NT2/D1 (cell line): Measurements from ENCODE around the gene MEGF10.

Source experiments
- DNase-seq: peaks from one replicate; pipeline ENCODE4 v3.0.0-alpha.2; 2011; ENCODE audit warnings: low read depth, low spot score
- H3K27me3 ChIP-seq: 2 replicates; pipeline ENCODE4 v1.6.0; 2011; ENCODE audit warnings: mild to moderate bottlenecking; ENCODE audit not compliant: insufficient read length, insufficient read depth
- H3K36me3 ChIP-seq: 2 replicates; pipeline ENCODE4 v1.6.1; 2011; ENCODE audit warnings: mild to moderate bottlenecking, low read length, mixed read lengths; ENCODE audit not compliant: insufficient read depth, insufficient read length
- H3K4me1 ChIP-seq: 2 replicates; pipeline ENCODE4 v1.5.1; 2011; ENCODE audit not compliant: insufficient read depth, insufficient read length
- H3K4me3 ChIP-seq: 2 replicates; pipeline ENCODE4 v1.5.1; 2011; ENCODE audit warnings: low read depth; ENCODE audit not compliant: insufficient read length
- H3K9ac ChIP-seq: 2 replicates; pipeline ENCODE4 v1.6.0; 2011; ENCODE audit warnings: low read depth; ENCODE audit not compliant: insufficient read length
- H3K9me3 ChIP-seq: 2 replicates; pipeline ENCODE4 v1.5.1; 2011; ENCODE audit warnings: mild to moderate bottlenecking, low read length; ENCODE audit not compliant: insufficient read depth
- SUZ12 ChIP-seq: IDR thresholded peaks from 2 replicates; pipeline ENCODE4 v1.6.1; 2011; ENCODE audit not compliant: insufficient read length, insufficient read depth; ENCODE audit errors: extremely low read depth
- YY1 ChIP-seq: IDR thresholded peaks from 2 replicates; pipeline ENCODE4 v1.6.1; 2011; ENCODE audit not compliant: insufficient read length, insufficient read depth
- ZNF274 ChIP-seq: IDR thresholded peaks from 2 replicates; pipeline ENCODE4 v1.6.1; 2011; ENCODE audit warnings: mild to moderate bottlenecking, low read depth, low read length

Gene MEGF10

DNA sequence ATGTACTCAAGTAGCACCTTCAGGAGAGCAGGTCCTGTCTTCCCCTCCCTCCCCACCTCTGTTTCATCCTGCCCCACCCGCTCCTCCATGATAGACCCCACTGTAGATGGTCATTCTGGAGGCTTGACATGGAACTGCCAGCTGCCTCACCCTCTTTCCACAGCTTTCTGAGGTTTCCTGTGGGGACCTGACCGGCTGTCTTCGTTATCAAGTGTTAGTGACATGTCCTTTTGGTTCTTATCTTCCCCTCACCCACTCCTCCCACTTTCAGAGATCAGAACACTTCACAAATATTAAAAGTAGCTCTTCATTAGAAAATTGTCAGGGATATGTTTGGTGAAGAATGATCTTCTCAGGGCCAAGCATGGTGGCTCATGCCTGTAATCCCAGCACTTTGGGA lies 52.7 kb downstream of the MEGF10 start:
- no peak overlapping the region for H3K4me3 ChIP-seq
- no peak for DNase-seq
- H3K9ac ChIP-seq, result no peak overlapping the region
- H3K27me3 ChIP-seq, result no peaks in the 10 kb centered on the region
- H3K9me3 ChIP-seq, result no peaks in the 10 kb centered on the region
- TF ChIP-seq ZNF274 (no peak), YY1 (no peak), SUZ12 (no peak)
- H3K36me3 ChIP-seq, result no peaks in the 10 kb centered on the region
- H3K4me1 ChIP-seq, result no peaks in the 10 kb centered on the region

DNA sequence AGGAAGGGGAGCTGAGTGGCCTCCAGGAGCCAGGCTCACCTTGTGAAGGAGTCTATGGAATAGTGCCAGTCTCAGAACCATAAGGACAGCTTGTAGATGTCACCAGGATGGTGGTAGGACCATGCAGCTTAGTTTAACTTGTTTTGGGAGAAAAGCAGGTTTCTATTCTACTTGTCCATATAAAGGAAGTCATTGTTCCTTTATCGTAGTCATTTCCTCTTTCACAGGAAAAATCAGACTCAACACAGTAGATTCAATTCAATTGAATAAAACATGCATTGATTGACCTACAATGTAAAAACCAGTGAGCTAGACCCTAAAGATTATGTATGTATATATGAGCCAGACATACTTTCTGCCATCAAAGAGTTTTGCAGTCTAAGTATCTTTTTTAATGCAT lies 53.3 kb downstream of the MEGF10 start:
- Histone ChIP-seq H3K9ac (no peak overlapping the region), H3K36me3 (no peaks in the 10 kb centered on the region), H3K9me3 (no peaks in the 10 kb centered on the region), H3K4me3 (no peak overlapping the region), H3K27me3 (no peaks in the 10 kb centered on the region), H3K4me1 (no peaks in the 10 kb centered on the region)
- DNase-seq, result no peak
- no peak for TF ChIP-seq SUZ12
- TF ChIP-seq ZNF274, result no peak
- no peak for TF ChIP-seq YY1

DNA sequence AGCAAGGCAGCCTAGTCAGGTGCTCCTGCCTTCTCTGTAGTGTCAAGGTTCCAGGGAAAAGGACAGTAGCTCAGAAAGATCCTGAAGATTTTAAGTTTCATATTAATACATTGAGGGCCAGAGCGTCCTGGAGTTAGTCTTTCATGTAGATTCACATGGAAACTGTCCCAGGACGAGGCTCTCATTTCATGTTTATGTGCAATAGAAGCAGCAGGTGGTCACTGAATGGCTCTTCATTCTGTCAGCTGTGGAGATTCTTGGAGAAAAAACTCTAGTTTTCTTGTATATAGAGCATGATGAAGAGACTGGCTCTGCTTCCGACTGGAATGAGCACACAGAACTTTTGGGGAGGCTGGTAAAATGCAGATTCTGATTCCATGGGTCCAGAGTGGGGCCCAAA lies 54.3 kb downstream of the MEGF10 start:
- Histone ChIP-seq H3K4me1 (no peaks in the 10 kb centered on the region), H3K4me3 (no peak overlapping the region), H3K27me3 (no peaks in the 10 kb centered on the region), H3K36me3 (no peaks in the 10 kb centered on the region), H3K9ac (no peak overlapping the region), H3K9me3 (no peaks in the 10 kb centered on the region)
- TF ChIP-seq YY1, result no peak
- TF ChIP-seq SUZ12, result no peak
- no peak for TF ChIP-seq ZNF274
- no peak for DNase-seq

DNA sequence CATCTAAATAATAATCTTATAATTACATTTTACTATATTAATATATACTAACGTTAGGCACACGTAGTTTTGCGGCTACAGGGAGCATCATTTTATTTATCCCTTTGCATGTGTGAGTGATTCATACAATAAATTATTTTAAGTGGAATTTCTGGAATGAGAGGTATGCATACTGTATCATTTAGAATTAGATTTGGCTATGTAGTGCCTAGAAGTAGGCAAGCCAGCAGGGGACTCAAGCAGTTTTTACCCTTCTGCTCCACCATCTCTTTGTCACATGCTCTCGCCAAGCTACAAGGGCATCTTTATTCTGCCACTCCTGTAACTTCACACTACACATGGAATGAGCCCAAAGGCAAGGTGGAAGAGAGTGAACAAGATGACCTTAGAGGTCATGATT lies 60.8 kb downstream of the MEGF10 start:
- no peak for DNase-seq
- H3K9ac ChIP-seq, result no peak overlapping the region
- no peaks in the 10 kb centered on the region for H3K9me3 ChIP-seq
- no peaks in the 10 kb centered on the region for H3K4me1 ChIP-seq
- H3K27me3 ChIP-seq, result no peaks in the 10 kb centered on the region
- no peaks in the 10 kb centered on the region for H3K36me3 ChIP-seq
- TF ChIP-seq YY1 (no peak), ZNF274 (no peak), SUZ12 (no peak)
- no peak overlapping the region for H3K4me3 ChIP-seq

DNA sequence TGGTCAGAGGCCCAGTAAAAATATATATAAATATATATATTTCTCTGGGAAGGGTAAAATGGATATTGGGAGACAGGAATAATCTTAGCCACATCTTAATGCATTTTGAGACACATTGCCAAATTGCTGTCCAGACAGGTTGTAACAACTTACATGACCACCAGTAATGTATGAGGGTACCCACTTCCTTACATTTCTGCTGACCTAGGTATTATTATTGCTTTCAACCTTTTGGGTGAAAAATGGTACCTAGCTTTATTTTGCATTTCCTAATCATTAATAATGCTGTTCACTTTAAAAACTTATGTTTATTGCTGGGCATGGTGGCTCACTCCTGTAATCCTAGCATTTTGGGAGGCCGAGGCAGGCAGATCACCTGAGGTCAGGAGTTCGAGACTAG lies 61.5 kb downstream of the MEGF10 start:
- no peak overlapping the region for H3K4me3 ChIP-seq
- H3K27me3 ChIP-seq, result no peaks in the 10 kb centered on the region
- TF ChIP-seq SUZ12 (no peak), ZNF274 (no peak), YY1 (no peak)
- H3K9me3 ChIP-seq, result no peaks in the 10 kb centered on the region
- DNase-seq, result no peak
- no peak overlapping the region for H3K9ac ChIP-seq
- no peaks in the 10 kb centered on the region for H3K36me3 ChIP-seq
- no peaks in the 10 kb centered on the region for H3K4me1 ChIP-seq

DNA sequence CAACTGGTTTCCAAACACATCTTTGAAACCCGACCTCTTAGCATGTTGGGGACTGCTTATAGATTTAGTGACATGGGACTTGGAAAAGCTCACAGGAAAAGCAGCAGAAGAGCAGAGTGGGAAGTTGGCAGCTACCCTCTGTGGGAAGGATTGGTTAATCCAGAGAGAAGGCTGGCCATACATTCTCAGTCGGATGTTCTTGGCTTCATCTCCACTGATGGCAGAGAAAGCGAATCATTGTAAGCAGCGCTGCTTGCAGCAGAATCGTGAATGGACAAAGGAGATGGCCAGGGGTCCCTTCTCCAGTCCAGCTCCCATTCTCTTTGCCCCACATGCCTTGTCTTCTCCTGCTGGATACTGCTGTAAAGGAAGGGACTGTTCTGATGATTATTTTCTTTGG lies 62.7 kb downstream of the MEGF10 start:
- H3K27me3 ChIP-seq, result no peaks in the 10 kb centered on the region
- H3K4me1 ChIP-seq, result no peaks in the 10 kb centered on the region
- no peak overlapping the region for H3K4me3 ChIP-seq
- TF ChIP-seq YY1 (no peak), ZNF274 (no peak), SUZ12 (no peak)
- H3K36me3 ChIP-seq, result no peaks in the 10 kb centered on the region
- no peak overlapping the region for H3K9ac ChIP-seq
- H3K9me3 ChIP-seq, result no peaks in the 10 kb centered on the region
- DNase-seq, result no peak

DNA sequence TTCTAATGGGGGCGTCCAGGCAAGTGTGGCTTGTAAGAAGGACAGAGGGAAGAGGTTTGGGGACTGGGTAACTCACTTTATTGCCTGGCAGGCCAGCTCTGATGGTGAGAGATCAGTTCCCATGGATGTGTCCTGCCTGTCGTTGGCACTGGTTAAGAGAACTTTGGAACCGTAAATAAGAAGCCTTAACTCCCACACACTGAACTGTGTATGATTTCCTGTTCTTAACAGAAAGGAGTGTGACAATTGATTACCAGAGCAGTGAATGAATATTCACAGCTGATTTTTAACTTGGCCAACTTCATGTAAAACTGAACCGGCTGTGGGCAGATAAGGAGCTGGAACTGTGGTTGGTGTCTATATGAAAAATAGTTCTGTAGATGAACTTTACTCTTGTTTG lies 63.2 kb downstream of the MEGF10 start:
- no peak overlapping the region for H3K9ac ChIP-seq
- no peak for DNase-seq
- no peak overlapping the region for H3K4me3 ChIP-seq
- no peaks in the 10 kb centered on the region for H3K4me1 ChIP-seq
- H3K27me3 ChIP-seq, result no peaks in the 10 kb centered on the region
- no peak for TF ChIP-seq ZNF274
- TF ChIP-seq YY1, result no peak
- no peak for TF ChIP-seq SUZ12
- no peaks in the 10 kb centered on the region for H3K36me3 ChIP-seq
- H3K9me3 ChIP-seq, result no peaks in the 10 kb centered on the region

DNA sequence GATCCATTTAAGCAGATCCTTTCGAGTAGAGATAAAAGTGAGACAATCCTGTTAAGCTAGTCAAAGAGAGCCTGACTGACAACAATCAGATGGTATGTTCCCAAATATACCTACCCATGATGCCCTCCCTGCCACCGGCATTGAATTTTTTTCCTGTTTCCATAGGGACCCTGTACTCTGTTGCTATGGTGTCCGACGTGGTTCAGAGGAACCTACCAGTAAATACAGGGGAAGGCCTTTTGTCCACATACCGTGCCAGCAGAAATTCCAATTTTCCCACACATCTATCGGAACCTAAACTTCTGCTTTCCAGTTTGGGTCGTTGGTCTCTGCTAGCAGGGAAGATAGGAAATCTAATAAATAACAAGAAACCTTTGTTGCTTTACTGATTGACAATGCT lies 64.7 kb downstream of the MEGF10 start:
- H3K4me1 ChIP-seq, result no peaks in the 10 kb centered on the region
- H3K4me3 ChIP-seq, result no peak overlapping the region
- H3K9me3 ChIP-seq, result no peaks in the 10 kb centered on the region
- H3K27me3 ChIP-seq, result no peaks in the 10 kb centered on the region
- DNase-seq, result no peak
- no peak for TF ChIP-seq YY1
- TF ChIP-seq SUZ12, result no peak
- no peaks in the 10 kb centered on the region for H3K36me3 ChIP-seq
- no peak overlapping the region for H3K9ac ChIP-seq
